Activated T-cell treated with anti-CD3 and anti-CD28 coated beads for 1 hour (primary cell): ENCODE data around the gene PAQR7.

ENCODE experiments used
- DNase-seq: peaks from one replicate; pipeline ENCODE4 v3.0.0-alpha.2; 2020; ENCODE audit warnings: low read depth

PAQR7 gene

DNA sequence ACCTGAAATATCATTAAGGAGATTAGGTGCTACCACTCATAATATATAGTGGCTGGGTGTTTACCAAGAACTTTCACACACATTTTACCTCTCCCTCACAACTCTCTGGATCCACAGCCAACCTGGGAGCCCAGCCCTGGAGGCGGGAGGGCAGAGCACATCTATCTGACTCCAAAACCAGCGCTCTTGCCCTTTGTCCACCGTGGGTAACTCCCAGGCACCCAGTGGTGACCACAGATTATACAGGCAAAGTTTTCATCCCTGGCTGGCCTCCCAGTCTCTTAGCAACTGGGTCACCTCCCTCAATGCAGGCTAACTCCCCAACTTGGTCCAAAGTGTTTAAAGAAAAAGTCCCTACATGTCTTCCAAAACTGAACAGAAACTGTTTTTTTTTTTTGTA lies 2.4 kb downstream of the PAQR7 start:
- DNase-seq: no peak

DNA sequence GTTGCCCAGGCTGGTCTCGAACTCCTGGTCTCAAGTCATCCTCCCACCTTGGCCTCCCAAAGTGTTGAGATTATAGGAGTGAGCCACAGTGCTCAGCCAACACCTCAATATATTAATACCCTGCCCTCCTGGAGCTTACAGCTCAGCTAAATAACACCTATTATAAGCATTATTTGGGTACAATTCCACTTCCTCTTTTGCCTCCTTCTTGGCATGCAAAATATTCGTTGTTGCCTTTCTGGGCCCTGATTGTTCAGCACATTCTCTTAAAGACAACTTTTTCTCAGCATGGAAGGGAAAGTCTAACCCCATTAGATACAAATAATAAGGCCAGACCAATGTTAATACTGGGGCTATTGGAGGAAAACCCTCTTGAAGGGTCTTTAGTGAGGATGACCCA lies 2.8 kb downstream of the PAQR7 start:
- no peak for DNase-seq

DNA sequence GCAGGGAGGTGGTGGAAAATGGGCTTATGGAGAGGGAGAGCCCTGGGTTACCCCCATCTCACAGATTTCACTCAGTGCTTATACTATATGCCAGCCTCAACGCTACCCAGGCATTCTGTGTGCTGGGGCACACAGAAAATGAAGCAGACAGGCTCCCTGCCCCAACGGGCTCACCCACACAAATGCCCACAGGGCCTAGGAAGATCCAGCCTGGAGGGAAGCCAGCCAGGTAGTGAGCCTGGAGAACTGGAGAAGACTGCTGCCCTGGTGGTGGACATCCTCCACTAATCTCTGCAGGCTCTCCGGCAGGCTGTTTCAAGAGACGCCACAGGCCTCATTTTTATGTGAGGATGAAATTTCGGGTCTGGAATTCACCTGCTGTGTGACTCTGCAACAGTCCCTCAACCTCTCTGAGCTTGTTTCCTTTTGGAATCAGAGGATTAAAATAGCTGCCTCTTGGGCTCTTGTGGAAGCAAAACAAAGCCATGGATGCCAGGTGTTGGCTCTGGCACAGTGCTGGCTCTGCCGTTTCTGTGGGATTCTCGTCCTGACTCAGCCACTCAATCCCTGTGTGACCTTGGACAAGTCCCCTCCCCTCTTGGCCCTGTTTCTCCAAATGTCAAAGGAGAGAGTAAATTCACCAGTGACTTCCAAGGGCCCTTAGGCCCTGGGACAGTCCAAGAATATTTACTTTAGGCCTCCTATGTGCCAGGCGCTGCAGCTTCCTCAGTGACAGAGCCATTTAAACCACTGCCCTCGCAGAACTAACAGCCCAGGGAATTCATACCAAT lies 3.6 kb downstream of the PAQR7 start:
- DNase-seq: no peak

DNA sequence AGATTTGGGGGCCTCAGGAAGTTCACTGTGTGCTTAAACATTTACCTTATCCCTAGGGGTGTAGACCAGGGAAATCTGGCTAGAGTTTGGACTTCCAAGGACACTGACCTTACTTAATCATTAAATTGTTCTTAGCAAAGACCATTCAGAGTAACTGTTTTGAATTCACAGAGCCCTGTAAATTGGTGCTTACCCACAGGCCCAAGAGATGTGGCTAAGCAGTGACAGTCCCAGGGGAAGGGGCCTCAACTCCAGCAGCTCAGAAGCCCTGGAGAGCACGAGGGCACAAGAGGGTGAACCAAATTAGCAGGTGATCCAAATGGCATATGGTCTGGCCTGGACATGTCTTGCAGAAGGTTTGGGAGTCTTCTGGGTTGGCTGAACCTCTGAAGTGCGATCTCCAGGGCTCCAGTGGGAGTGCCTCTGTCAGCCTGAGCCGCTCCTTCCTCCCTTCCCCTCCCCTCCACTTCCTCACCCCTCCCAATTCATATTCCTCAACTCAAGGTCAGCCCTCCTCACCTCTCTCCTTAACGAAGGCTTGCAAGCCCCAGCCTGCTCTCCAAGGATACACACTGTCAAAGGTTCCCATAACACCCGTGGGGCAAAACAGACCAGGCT lies 4.3 kb downstream of the PAQR7 start:
- no peak for DNase-seq

DNA sequence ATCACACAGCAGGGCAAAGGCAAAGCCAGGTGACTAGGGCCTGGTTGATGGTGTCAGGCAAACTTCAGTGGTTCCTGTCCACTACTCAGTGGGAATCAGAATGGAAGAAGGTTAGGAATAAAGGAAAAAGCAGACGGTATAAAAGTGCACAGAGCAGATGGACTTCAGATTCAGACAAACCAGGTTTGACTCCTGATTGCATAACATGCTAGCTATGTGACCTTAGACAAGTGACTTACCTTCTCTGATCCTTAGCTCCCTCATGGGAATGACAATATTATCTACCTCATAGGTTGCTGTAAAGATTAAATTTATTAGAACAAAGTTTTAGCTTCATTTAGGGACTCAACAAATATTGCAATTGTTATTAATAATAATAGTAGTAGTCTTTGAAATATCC lies 4.9 kb downstream of the PAQR7 start:
- DNase-seq: no peak

DNA sequence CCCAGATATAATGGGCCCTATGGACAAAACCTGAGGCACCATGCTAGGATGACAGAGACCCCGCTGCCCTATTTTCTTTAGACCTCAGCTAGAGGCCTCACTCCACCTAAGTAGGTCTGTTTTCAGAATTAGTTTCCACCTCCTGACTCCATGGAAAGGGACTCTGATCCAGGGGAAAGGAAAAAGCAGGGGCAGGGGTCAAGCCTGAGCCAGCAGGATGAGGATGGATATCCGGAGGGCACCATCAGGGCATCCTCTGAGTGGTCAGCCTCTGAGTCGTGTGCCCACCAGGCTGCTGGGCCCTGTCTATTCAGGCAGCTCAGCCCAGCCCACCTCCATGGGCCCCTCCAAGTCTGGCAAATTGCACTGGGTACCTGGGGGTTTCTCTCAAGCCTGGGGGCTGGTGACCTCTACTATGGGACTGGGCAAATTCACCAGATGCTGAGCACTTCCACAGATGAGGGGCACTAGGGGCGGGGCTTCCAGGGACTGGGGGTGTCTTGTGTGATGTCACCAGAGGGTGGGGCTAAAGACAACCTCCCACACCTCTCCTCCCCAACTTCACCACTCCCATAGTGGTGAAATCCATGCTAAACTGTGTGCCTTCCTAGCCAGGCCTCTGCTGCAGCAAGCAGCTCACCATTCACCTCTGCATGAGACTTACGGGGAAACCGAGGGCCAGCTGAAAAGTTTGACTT lies 5.5 kb downstream of the PAQR7 start:
- DNase-seq: no peak

DNA sequence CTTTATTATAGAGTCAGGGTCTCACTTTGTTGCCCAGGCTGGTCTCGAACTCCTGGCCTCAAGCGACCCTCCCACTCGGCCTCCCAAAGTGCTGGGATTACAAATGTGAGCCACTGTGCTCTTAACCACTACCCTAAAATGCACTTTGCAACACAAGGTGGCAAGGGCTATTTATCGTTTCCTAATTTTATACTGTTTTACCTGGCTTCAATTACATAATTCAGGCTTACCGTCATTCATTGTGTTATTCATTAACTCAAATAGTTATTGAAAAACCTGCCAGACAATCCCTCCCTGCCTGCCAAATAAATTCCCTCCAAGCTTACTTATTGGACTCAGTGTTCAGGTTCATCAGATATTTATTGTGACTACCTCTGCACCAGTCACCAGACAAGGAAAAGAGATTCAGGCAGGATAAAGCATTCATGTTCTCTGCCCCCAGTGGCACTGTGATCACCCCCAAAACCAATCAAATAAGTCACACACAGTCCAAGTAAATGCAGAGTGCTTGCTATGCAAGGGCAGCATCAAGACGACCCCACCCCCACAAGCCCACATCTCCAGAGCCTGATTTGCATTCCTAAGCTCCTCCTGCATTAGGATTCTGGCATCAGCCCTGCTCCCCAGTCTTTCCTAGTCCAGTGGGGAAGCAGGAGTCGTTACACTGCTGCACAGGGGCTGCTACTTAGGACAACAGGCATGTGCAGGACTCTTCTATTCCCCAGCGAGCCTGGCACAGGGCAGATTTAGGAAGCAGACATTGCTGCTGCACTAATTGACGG lies 8.1 kb downstream of the PAQR7 start:
- DNase-seq: no peak

DNA sequence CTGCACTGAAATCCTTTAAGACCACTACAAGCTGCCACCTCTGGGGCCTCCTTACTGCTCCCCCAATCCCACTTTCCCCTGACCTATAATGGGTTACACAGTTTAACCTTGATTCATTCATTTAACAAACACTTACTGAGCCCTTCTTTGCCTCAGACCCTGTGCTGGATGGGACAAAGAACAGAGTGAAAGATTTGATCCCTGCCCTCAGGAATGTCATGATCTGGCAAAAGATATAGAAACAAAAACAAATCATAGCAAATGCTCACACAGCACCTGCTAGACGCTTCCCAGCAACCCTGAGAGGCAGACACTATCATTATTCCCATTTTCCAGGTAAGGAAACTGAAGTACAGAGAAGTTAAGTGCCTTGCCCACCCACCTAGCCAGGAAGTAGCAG lies 9.2 kb downstream of the PAQR7 start:
- no peak for DNase-seq

DNA sequence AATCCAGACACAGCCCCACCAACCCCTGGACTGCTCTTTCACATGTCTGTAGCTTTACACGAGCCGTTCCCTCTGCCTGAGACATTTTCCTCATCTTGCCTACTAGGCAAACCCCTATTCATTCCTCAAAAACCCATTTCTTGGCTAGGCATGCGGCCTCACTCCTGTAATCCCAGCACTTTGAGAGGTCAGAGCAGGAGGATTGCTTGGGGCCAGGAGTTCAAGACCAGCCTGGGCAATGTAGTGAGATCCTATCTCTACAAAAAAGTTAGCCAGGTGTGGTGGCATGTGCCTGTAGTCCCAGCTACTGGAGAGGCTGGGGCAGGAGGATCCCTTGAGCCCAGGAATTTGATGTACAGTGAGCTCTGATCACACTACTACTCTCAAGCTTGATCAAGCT lies 11.1 kb downstream of the PAQR7 start:
- no peak for DNase-seq

DNA sequence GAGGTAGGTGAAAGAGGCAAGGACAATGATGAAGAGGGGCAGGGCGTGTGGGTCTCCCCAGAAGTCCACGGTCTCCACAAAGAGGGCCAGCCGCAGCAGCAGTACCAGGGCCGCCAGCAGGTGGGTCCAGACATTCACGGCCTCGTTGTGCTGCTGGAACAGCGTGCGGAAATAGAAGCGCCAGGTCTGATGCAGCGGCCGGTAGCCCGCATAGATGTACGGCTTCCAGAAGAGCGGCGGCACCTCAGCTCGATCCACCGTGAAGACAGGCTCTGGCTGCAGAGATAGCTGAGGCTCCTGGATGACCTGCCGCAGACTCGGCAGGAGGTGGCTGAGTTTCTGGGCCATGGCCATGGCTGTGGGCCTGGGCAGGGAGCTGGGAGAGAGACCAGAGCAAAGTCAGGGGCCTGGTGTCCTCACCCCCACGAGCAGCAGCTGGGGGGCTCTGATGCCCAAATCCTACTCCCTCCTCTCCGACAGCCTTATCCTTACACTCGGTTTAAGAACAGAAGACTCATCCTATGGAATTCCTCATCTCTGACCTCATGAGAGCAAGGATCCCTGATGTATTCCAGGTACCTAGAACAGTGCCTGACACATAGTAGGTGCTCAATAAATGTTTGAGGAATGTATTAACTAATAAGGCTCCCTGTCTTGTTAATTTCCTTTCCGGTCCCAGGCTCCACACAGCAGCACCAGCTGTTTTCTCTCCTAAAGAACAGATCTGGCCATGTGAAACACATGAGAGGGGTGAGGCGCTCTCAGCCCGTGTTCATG lies 11.8 kb downstream of the PAQR7 start:
- DNase-seq: no peak

DNA sequence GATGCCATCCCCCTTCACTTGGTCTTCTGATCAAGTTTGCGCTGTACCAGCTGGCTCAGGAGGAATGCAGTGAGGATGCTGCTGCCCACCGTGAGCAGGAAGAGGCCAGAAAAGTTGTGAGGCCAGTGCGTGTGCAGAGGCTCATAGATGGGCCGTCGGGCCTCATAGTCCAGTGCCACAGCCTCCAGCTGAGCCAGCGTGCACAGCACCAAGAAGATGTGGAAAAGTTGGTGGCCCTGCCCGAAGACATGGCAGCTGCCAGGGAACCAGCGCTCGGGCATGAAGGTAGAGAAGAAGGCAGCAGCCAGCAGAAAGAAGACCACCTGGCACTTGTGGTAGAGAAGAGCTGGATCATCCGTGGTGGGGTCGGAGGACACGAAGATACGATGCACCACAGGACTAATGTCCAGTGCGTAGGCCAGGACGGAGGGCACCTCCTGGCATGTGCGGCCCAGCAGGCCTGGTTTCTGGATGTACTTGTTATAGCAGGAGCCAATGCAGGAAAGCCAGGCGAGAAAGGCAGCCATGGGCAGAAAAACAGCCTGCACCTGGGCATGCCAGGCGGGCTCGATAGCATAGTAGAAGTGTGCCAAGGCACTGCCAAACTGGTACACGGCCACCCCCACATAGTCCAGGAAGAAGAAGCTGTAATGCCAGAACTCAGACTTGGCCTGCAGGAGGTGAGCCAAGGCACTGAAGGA lies 12.6 kb downstream of the PAQR7 start:
- no peak for DNase-seq

DNA sequence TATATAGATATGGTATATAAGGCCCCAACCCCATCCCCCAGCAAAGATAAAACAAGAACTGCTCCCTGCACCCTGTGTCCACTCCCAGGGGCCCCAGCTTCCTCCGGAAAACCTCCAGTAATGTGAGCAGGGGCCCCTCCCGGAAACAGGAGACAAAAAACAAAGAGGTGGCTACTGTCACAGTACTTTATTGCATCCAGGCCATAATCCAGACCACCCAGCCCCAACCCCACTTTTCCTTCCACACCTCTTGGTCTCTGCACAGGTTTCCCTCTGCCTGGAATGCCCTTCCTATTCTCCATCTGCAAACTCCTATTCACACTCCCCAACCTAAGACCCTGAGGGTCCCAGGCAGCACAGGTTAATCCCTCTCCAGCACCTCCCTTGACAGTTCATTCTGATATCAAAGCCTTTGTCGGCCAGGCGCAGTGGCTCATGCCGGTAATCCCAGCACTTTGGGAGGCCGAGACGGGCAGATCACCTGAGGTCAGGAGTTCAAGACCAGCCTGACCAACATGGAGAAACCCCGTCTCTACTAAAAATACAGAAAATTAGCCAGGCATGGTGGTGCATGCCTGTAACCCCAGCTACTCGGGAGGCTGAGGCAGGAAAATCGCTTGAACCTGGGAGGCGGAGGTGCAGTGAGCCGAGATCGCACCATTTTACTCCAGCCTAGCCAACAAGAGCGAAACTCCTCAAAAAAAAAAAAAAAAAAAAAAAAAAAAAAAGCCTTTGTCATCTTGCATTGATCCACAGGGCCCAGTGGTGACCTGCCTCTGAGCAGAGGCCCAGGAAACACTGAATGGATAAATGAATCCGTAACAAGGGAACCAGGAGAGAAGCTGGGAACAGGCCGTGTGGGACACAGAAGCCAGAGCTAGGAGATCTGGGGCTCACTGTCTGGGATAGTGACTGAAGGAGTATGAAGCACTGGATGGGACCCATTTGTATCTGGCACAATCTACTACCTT lies 13.9 kb downstream of the PAQR7 start:
- no peak for DNase-seq

DNA sequence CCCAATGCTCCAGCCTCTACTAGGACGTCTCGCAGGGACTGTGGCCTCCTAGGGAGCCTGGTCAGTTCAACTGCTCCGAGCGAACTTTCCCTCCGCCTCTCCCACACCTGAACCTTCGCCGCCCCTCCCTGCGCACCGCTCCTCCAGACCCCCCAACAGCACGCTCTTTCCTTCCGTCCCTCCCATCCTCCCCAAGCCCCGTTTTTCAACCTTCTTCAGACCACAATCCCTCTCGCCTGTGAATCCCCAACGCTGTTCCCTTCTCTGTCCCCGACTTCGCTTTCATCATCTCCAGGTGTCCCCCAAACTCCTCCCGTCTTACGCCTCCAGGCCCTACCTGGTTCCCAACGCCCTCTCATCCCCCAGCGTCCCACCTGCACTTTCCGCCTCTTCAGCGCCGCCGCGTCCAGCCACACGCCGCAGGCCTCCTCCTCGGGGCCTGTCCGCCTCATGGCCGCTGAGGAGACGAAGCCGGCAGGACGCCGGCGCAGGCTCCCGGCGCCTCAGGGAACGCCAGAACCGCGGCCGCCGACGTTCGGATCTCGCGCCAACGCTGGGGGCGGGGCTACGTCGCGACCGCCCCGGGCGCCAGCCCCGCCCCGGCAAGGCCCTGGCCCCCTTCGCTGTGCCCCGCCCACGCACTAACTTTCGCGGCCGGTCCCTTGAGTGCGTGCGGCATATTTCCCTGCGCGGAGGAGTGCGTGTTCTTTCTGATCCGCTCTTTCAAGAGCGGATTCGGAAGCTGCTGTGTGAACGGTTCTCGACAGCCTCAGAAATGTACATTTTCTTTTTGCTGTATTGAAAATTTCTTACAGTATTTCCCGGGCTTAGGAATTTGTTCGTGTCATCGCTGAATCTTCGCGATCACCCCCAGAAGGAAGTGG lies 16.4 kb downstream of the PAQR7 start, which contains the start of gene AUNIP:
AUNIP (minus strand) TSS at position 552 of the 884 bp plus-strand sequence; CDS start at position 452, 100 bp downstream.
- peak; percentile 89 for DNase-seq

DNA sequence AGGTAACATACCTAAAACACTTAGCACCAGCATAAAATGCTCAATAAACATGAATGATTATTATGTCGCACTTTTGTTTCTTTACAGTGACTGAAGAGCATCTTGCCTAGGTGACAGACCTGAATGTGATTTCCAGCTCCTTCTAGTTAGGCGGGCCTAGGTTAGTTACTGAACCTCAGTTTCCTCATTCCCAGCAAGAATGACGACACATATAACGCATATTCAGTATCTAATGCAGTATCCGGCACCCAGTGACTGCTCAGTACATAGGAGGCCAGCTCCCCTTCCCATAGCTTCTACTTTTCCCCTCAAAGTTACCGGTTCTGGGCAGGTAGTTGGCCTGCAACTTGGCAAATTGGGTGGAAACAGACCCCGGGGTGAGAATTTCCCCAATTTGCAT lies 17.0 kb downstream of the PAQR7 start:
- no peak for DNase-seq

DNA sequence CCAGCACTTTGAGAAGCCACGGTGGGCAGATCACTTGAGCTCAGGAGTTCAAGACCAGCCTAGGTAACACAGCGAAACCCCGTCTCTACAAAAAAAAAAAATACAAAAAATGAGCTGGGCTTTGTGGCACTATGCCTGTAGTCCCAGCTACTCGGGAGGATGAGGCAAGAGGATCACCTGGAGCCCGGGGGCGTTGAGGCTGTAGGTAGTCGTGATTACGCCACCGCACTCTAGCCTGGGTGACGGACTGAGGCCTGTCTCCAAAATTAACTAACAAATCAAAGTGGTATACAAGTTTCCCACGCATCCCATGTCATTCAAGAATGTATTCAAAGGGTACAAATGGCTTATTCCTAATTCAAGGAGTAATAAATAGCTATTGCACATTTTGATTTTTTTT lies 18.7 kb downstream of the PAQR7 start:
- DNase-seq: no peak

DNA sequence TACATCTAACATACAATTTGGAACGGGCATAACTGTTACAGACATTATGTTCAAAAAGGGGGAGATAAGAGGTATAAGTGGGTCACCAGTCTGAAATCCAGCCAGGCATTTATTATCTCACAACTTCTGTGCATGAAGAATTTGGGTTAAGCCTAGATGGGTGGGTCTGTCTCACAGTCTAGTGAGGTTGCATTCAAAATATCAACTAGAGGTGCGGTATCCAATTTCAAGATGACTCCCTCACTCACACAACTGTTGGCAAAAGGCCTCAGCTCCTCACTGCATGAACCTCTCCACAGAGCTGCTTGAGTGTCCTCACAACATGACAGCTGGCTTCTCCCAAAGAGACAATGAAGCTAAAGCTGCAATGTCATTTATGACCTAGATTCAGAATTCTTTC lies 21.0 kb downstream of the PAQR7 start:
- DNase-seq: no peak

DNA sequence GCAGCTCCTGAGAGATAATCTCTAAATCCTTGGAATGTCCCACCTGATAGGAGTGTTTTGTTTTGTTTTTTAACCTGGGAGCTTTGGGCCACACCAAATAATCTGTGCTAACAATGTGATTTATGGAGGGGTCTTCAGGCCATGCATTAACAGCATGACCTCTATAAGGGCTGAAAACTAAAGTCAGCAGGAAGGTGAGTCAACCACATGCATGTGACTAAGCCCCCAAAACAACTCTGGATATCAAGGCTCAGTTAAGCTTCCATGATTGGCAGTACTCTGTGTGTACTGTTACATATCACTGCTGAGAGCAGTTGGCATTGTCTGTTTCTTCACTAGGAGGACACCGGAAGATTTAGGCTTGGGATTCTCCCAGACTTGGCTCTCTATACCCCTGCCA lies 27.0 kb downstream of the PAQR7 start:
- DNase-seq: no peak

DNA sequence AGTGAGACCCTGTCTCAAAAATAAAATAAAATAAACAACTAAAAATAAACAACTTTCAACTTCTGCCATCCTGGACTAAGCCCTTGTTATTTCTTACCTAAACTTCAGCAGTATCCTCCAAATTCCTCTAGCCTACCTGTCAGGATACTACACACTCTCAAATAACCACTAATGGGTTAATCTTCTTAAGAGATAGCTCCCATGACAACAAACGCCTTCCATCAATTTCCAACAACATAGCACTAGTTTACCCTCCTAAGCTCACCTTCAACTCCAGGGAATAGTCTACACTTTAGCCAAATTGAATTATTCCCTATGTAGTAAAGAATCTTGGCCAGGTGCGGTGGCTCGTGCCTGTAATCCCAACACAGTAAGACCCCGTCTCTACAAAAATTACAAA lies 27.6 kb downstream of the PAQR7 start:
- DNase-seq: no peak

DNA sequence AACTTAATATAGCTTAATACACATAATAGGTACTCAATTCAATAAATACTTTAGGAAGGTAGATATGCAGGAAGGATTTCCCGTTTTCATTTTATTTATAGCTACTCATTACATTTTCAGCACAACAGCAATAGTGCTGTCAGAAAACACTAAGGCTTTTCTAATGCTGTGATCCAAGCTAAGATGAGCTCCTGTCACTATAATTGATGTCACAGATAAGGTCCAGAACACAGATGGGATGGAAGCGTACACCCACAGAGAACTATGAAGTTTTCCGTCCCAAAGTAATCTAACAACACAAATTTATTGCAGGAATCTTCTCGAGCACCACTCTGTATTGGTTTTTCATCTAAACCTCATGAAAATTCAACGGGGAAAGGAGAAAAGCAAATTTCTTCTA lies 29.8 kb downstream of the PAQR7 start:
- DNase-seq: no peak
